ENCODE measurements around the gene WNT5B.

The WNT5B gene

DNA sequence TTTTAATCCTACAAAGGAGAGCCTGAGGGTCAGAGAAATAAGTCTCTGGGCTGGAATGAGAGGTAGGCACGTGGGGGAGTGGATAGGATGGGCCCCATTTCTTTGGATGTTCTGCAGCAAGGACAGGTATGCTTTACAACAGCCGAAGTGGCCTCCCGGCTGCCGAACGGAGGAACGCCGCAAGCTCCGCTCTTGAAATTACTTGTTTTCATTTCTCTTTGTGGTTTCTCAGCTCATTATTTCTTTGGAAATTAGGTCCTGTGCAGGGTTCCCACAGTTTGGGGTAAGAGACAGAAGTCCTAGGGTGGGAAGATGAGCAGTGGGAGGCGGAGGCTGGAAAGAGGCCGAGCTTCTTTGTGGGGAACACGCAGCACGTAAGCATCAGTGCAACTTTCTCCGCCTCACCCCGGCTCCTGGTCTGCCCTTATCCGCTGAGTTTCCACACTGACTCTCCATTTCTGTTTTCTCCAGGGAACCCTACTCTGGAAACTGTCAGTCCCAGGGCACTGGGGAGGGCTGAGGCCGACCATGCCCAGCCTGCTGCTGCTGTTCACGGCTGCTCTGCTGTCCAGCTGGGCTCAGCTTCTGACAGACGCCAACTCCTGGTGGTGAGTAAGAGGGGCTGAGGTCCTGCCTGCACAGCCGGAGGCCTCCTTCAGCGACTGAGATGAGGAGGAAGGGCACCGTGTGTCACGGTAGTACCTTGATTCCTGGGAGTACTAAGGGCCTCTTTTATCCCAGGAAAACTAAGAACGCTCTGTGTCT is 2.0 kb downstream of the WNT5B start:
- no peak for DNase-seq

DNA sequence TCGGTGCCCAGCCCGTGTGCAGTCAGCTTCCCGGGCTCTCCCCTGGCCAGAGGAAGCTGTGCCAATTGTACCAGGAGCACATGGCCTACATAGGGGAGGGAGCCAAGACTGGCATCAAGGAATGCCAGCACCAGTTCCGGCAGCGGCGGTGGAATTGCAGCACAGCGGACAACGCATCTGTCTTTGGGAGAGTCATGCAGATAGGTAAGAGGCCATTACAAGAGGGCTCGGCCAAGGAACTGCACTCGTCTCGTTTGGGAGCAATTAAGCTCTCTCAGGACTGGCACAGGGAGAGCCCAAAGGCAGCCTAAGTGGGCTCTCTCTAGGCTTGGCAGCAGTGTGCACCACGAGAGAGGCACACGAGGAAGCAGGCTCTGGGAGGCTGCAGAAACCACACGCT is 3.7 kb downstream of the WNT5B start:
- no peak for DNase-seq

DNA sequence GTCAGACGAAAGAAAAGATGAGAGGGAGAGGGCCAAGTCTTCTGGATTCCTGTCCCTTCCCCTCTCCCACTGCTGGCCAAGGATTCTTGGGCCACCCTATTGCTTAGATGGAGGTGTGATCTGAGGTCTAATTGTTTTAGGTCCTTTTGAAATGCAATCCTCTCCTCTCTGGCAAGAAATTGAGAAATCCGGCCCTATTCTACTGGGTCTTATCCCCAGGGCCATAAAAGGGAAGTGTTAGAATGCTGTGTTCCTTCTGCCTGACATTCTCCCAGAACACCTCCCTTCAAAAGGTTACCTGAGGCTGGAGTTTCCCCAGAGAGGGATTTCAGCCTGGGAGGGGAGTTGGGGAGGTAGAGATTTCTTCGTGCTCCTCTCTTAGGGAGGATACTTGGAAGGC is 4.4 kb downstream of the WNT5B start:
- no peak for DNase-seq

DNA sequence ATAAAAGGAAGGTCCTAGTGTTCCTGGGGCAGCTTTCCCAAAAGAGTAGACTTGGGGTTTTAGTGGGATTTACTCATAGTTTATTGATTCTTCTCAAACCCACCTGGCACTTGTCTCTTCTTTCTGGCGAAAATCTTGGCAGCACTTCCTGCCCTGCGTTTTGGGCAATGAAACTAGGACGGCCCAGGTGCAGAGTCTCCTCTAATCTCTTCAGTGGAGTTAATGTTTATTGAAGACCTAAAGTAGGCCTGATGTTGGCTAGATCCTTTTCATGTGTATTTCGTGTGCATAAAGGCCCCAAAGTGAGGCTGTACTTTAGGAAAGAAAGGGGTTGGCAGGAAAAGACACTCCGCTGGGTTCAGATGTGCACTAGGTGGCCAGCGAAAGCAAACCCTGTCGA is 5.1 kb downstream of the WNT5B start:
- no peak for DNase-seq

DNA sequence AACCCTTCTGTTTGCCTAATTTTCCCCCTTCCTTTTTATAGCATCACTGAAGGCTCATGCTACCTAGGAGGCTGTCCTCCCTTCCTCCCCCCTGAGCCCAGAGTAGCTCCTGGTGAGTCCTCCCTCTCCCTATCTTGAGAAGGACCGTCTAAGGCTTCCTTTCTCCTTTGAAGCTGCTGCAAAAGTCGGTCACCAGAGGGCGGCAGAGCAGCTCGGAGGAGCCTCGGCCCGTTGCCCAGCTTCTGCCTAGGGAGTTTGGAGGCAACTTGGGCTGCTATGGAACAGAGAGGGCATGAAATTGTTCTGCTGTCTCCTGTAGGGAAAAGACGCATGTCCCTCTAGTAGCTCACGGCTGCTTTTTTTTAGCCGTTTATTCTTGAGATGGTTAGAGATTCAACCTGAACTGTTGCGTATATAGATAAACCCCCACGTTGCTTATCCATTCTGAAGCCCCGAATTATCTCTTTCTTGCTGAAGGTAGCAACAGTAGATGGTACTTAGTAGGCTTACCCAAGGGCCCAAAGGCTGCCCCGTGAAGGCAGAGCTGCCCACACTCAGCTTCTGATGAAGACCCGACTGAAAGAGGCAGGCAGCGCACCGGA is 5.7 kb downstream of the WNT5B start:
- peak; percentile 71 for DNase-seq

DNA sequence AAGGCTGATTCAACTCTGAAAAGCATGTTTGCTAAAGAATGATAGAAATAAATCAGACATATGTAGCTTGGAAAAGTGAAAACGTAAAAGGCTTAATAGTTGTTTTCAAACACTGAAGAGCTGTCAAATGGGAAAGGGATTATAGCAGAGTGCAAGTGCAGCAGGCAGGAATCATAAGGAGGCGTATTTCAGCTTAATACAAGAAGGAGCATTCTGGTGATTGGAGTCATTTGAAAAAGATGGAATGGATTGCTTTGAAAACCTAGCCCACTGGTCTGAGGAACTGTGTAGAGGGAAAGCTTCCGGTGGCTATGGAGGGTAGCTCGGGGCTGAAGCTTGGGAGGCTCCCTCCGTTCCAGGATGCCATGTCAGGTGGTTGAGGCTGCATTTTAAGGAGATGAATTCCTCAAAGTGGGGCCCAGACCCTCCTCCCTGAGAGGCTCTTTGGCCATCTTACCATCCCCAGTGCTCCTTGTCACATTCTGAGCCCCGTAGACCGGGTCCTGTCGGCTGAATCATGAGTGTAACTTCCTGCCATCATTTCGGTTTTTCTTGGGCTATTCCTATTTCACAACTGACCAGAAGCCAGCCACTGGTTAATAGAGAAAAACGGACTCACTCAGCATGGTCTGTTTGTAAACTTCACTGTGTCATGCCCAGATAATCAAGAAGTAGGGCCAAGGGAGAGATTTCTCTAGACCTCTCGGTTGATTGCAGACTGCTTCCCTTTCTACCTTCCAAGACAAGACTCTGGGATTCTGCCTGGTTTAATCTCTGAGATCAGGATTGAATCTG is 6.5 kb downstream of the WNT5B start:
- no peak for DNase-seq

DNA sequence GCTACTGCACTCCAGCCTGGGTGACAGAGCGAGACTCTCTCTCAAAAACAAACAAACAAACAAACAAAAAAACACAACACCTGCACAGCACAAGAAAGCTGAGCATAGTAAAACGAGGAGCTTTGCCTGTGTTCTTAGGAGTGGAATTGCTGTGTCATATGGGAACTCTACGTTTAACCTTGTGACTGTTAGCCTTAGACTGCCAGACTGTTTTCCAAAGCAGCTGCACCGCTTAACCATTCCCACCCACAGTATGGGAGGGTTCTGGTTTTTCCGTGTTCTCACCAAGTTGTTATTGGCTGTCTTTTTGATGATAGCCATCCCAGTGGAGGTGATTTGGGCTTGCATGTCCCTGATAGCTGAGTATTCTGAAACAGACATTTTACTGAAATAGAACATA is 9.2 kb downstream of the WNT5B start:
- DNase-seq = no peak

DNA sequence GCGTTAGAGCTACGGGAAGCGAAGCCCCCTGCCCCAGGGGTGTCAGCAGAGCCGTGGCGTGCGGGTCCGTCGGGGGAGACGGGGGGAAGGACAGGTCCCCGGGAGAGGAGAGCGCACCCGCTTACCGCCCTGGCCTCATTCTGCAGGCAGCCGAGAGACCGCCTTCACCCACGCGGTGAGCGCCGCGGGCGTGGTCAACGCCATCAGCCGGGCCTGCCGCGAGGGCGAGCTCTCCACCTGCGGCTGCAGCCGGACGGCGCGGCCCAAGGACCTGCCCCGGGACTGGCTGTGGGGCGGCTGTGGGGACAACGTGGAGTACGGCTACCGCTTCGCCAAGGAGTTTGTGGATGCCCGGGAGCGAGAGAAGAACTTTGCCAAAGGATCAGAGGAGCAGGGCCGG is 10.5 kb downstream of the WNT5B start:
- no peak for DNase-seq

DNA sequence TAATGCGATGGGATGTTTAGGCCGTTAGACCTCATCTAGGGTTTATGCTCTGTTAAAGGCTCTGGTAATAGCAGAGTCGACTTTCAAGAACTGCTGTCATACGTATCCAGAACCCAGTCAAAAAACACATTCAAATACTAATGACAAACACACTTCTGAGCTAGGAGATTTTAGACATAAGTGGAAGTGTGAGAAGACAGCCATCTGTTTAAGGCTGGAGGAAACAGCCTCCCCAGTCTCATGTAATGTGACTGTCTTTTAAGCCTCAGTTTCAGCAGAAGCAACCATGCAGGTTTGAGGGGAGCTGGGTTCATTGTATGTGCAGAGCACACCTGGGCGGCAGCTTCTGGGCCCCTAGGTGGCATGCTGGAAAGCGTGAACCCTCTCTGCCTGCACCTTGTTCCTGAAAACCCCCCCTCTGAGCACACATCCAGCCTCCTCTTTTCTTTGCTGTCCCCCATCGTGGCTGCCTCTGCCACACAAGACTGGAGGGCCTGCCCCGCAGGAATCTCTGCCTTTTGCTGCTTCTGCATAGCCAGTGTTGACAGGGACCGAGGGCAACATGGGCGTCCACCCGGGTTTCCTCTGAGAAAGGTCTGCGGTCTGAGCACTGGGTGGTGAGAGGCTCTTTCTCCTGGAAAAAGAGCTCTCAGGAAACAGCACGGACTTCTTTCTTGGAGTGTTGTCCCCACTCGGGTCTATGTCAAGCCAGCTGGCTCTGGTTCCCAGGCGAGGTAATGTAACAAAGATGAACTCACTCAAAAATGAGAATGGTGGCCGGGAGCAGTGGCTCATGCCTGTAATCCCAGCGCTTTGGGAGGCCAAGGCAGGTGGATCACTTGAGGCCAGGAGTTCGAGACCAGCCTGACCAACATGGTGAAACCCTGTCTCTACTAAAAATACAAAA is 11.6 kb downstream of the WNT5B start:
- DNase-seq = no peak

DNA sequence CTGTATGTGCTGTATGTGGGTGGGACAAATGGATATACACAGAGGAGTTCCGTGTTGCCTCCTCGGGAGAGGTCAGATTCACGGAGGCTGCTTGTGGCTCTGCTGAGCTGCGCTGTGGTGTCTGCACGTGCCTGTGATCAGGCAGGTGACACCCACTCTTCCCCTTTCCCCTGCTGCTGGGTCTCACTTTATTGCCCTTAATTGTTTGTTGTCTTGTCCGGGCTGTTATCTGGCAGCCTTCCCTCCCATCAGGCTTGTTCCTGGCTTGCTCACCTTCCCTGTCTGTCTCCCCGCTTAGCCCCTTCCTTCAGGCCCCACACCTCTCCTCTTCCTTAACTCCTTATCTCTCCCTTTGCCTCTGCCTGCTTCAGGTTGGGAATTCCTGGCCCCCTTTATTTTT is 13.5 kb downstream of the WNT5B start:
- DNase-seq = no peak

DNA sequence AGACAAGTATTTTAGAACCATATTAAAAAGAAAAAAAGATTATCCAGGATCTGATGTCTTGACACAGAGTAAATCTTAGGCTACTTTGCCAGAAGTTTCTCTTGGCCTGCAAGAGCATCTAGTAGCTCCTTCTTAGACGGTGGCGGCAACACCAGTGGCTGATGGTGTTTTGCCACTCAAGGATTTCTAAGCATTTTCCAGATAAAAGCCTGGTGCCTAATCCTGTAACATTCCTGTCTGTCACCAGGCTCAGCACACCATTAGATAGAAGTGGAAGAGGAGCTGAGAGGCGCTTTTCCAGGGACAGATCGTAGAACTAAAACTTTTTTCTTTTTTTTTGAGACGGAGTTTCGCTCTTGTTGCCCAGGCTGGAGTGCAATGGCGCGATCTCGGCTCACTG is 14.0 kb downstream of the WNT5B start:
- no peak for DNase-seq

DNA sequence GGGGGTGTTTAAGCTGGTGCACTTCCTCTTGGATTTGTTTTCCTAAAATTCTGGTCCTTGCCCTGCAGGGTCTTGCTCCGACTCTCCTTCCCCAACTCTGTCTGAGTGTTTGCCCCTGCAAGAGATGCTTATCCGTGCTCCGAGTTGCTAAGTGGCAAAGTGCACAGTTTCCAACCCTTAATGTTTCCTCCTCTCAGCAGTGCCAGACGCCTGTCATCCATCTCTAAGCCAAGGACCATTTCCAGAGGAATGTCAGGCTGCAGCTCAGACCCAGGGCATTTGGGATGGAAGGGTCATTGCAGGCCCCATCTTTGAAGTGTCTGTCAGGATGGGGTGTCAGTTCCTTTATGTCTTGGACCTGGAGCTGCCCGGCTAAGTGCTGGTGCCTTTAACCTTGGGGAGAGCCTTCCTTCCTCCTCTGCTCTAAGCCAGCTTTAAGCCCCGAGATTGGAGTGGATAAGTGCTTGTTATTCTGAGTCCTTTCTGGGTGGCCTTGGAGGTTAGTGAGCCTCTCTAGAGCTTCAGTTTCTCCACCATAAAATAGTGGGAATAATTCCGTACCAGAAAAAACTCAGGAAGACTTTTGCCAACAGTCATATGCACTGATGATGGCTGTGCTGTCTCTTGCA is 15.0 kb downstream of the WNT5B start:
- DNase-seq = peak; percentile 3

DNA sequence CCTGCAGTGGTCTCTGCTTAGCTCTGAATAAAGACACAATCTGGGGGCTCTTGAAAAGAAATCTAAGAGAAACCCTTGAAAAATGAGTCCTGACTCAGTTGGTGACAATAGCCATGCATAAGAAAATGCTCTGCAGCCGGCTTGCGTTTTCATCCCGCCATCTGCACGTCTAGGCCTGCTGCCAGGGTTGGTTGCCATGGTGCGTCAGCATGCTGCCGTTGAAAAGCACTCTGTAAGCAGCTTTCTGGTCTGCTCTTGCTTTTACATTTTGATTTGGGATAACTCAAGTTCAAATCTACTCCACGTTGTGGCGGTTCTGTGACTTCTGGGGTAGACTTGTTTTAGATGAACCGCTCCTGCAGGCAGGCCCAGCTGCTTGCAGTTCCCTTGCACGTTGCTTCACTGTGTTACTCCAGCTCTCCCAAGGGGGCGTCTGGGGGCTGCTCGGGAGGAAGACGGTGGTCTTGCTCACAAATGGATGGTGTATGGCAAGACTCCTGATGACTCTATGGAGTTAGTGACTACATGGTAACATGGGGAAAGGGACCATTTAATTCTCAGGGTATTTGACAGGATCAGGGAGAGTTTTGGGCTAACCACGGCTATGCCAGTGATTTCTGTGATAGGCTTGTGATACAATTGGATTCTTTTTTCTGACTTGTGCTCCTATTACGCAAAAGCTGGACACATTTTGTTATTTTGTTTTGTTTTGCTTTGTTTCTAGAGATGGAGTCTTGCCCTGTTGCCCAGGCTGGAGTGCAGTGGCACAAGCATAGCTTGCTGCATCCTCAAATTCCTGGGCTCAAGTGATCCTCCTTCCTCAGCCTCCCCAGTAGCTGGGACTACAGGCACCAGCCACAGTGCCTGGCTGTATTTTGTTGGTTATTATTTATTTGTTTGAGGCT is 15.8 kb downstream of the WNT5B start:
- peak; percentile 70 for DNase-seq

DNA sequence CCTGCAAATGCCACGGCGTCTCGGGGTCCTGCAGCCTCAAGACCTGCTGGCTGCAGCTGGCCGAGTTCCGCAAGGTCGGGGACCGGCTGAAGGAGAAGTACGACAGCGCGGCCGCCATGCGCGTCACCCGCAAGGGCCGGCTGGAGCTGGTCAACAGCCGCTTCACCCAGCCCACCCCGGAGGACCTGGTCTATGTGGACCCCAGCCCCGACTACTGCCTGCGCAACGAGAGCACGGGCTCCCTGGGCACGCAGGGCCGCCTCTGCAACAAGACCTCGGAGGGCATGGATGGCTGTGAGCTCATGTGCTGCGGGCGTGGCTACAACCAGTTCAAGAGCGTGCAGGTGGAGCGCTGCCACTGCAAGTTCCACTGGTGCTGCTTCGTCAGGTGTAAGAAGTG is 16.8 kb downstream of the WNT5B start:
- no peak for DNase-seq

DNA sequence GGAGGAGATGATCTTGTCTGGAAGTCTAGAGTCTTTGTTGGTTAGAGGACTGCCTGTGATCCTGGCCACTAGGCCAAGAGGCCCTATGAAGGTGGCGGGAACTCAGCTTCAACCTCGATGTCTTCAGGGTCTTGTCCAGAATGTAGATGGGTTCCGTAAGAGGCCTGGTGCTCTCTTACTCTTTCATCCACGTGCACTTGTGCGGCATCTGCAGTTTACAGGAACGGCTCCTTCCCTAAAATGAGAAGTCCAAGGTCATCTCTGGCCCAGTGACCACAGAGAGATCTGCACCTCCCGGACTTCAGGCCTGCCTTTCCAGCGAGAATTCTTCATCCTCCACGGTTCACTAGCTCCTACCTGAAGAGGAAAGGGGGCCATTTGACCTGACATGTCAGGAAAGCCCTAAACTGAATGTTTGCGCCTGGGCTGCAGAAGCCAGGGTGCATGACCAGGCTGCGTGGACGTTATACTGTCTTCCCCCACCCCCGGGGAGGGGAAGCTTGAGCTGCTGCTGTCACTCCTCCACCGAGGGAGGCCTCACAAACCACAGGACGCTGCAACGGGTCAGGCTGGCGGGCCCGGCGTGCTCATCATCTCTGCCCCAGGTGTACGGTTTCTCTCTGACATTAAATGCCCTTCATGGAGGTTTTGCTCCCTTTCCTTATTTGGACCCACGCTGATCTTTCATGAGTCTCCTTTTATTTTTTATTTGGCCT is 17.7 kb downstream of the WNT5B start:
- no peak for DNase-seq

DNA sequence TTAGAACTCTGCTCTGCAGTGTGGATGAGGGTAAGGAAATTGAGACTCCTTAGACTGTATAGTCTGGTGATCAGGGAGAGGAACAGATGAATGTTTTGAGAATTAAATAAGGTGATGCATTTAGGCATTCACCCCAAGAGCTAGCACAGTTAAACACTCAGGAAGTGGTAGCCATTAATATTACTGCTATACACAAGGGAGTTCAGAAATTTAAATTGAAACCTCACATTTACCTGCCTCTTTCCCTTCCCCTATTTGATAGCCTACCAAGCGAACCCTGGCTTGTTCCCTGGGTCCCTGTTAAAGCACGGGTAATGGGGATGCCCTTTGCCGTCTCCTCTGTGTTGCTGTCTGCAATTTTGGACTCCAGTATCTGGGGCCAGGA is 18.2 kb downstream of the WNT5B start:
- DNase-seq = no peak

DNA sequence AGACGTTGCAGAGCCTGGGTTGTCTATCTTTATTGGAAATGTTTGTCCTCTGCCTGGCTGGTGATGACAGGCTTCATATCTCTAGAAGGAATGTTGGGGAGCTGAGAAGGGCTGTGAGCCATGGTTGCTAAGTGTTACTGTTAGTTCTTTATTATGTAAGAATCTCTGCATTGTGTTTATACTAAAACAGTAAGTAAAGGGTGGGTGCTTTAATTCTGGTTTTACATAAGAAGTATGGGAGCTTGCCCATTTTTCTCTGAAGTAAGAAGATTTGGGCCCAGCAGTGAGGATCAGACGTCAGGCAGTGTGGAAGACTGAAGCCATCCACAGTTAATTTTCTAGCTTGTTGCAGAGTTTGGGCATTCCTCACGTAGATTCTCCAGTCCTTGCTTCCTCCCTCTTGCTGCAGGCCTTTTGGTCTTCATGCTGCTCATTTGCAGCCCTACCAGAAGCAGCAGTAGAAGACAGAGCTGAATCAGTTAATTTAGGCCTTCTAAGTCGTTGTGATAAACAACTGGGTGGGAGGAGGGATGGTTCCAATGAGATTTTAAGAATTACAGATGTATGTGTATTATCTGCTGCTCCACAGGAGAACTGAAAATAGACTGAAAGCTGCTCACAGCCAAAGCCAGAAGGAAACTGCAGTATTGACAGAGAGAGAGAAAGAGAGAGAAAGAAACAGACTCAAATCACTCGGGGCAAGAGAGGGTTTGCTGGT is 21.4 kb downstream of the WNT5B start:
- DNase-seq = no peak

DNA sequence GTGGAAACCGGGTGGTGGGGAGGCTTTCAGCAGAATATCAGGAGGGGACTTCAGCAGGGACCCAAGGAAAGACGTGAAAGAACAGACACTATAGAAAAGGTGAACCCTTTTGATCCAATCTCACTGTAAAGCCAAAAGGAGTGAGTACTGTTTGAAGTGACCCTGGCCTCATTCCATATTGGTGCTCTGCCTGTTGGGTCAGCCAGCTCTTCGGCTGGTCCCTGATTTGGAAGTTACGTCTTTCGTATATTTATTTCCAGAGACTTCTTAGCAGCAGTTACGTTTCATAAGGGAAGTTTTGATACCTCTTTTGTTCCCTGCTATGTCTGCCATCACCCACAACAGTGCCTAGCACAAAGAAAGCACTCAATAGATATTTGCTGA is 21.9 kb downstream of the WNT5B start:
- DNase-seq = no peak

DNA sequence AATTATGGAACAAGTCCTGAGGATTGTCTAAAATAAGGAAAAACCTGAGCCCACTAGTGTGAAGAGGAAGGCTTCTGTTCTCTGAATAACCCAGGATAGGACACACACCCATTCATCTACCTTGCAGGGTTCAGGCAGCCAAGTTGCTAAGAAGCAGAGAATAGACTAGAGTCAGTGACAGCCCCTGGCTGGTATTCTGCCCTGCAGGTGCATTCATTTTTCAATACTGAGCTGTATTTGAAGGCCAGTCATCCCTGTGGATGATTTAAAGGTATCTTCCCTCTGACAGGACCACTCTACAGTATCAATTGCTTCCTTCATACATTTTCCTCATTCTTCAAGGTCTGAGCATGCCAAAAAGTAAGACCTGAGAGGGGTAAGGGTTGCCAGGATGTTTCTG is 22.9 kb downstream of the WNT5B start:
- DNase-seq = no peak

DNA sequence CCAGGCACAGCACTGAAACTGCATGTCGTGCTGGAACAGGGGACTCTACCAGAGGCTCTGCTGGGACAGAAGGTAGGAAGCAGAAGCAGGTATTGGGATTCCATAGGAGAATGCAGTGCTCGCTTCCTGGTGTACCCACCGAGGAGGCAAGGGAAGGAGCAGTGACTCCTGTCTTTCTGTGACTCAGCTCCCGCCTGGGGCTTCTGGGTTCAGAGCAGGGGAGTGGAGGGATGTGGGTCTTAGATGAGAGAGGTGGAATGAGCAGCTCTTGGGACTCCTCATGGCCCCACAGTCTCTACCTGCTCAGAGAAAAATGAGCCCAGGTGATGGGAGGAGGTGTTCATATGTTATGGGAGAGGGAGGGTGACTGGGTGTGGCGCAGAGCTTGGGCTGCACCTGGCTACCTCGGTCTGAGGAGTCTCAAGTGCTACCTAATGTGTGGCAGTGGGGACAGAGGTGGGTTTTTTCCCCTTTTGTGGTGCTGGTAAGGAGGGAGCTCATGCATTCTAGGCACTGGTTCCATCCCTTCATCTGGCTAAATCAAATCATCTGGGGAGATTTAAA is 26.3 kb downstream of the WNT5B start:
- no peak for DNase-seq
